Measurements from ENCODE around the gene ONECUT3.

DNA sequence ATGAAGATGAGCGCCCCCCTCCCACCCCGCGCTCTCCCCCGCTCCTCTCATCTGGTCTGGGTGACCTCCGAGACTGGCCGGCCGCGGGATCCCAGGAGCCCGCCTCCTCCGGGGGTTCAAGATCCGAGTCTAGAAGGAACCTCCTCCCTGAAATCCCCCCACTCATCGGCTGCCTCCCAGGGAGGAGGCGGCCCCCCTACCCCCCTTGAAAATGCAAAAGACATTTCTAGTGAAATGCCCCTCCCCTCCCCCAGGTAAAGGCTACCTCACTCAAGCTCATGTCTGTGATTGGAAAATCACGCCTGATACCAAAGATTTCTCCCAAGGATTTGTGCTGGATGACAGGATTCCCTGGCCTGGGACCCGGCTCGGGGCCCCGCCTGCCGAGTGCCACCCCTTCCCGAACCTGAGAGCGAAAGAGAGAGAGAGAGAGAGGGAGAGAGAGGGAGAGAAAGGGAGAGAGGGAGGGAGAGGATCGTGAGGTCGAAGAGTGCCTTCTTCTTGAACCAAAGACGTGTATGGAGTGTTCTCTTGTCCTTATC, 23.4 kb downstream of the ONECUT3 start:
- no peak for TF ChIP-seq POLR2AphosphoS5 (IDR thresholded peaks at IDR 0.05)
- no peak for TF ChIP-seq CTCF (IDR thresholded peaks at IDR 0.05)

Measured in breast epithelium (tissue), 3 donors.